Measurements from ENCODE around the gene DARS1. TPM values are rescaled to one million over a fixed set of nuclear protein-coding genes. Genes with fewer than 3 reads are reported as not detected.

Gene DARS1
- total and polyA plus RNA-seq, 2 donors (not counting 1 experiment from before 2014, with no cell fraction given) = 36.7 to 88.3 TPM

GRCh38 chr2:135931776-135932443, 53.5 kb downstream of the DARS1 start:
- no peak for TF ChIP-seq EZH2 (IDR thresholded peaks at IDR 0.05; ENCODE audit: borderline replicate concordance, insufficient read depth, low read depth, low read length, poor library complexity, severe bottlenecking)
- no peak for TF ChIP-seq CTCF (IDR thresholded peaks at IDR 0.05)
- peaks cover 14% of the 10 kb centered on the region for H3K4me1 Mint-ChIP-seq
- no peak overlapping the region for H3K4me2 ChIP-seq (replicated peaks; ENCODE audit: low read depth, low read length, poor library complexity, severe bottlenecking)
- peaks cover 0 to 26% of the 10 kb centered on the region in 2 experiments for H3K36me3 ChIP-seq (replicated peaks in 1 of 2; ENCODE audit: control extremely low read depth in 1 of 2, control insufficient read depth in 1 of 2, extremely low read depth in 1 of 2, insufficient read depth in 2 of 2, low read length in 1 of 2)
- no peaks in the 10 kb centered on the region for H3K9me3 Mint-ChIP-seq (ENCODE audit: insufficient read depth)
- intact Hi-C loops (cut with micrococcal nuclease) = loop anchor here (5.0 kb wide), 1 partner anchor 40 kb away; no protein-coding TSS in a partner anchor
- peaks cover 0 to 2% of the 10 kb centered on the region in 2 donors for H3K4me1 ChIP-seq (ENCODE audit: control insufficient read depth in 2 of 2, insufficient read depth in 2 of 2, low read length in 2 of 2)
- no peak overlapping the region for H3K9ac ChIP-seq (ENCODE audit: low read length)
- no peak overlapping the region for H3K27ac Mint-ChIP-seq
- H3K4me3 Mint-ChIP-seq = no peak overlapping the region
- no peaks in the 10 kb centered on the region for H3K9me3 ChIP-seq (ENCODE audit: control extremely low read depth in 1 of 3, control insufficient read depth in 2 of 3, insufficient read depth in 1 of 3, low read length in 2 of 3)
- no peak overlapping the region for H3K4me3 ChIP-seq (ENCODE audit: control extremely low read depth in 1 of 5, extremely low read depth in 1 of 5, insufficient read depth in 1 of 5, low read depth in 2 of 5, low read length in 4 of 5)
- H3K27ac ChIP-seq (ENCODE audit: low read length in 2 of 2) = no peak overlapping the region
- CTCF ChIA-PET = interaction anchor here (1.0 to 1.3 kb wide), 2 partner anchors 14 to 18 kb away, joined by 3 to 4 read pairs; no protein-coding TSS in a partner anchor
- no peaks in the 10 kb centered on the region for H3K27me3 Mint-ChIP-seq
- H2AFZ ChIP-seq (ENCODE audit: insufficient read depth, low read depth, low read length, poor library complexity, severe bottlenecking) = no peak overlapping the region
- peaks cover 3% of the 10 kb centered on the region for H3K79me2 ChIP-seq (ENCODE audit: control insufficient read depth, insufficient read depth, low read length)
- POLR2A ChIA-PET = no interaction called here
- no peaks in the 10 kb centered on the region for H3K27me3 ChIP-seq (replicated peaks in 1 of 4; ENCODE audit: control extremely low read depth in 1 of 4, control insufficient read depth in 3 of 4, insufficient read depth in 4 of 4, low read length in 3 of 4)
- ATAC-seq (ENCODE audit: low read depth) = no peak
- peaks cover 4% of the 10 kb centered on the region for H4K20me1 ChIP-seq (ENCODE audit: control insufficient read depth, insufficient read depth, low read length, poor library complexity, severe bottlenecking)
- DNase-seq = no peak

GRCh38 chr2:135926605-135927004, 58.8 kb downstream of the DARS1 start:
- no peaks in the 10 kb centered on the region for H3K9me3 Mint-ChIP-seq (ENCODE audit: insufficient read depth)
- DNase-seq (no peak), ATAC-seq (ENCODE audit: low read depth) (no peak)
- no peak overlapping the region for H3K27ac ChIP-seq (ENCODE audit: low read length in 2 of 2)
- H3K9ac ChIP-seq (ENCODE audit: low read length) = no peak overlapping the region
- H3K36me3 ChIP-seq (replicated peaks in 1 of 2; ENCODE audit: control extremely low read depth in 1 of 2, control insufficient read depth in 1 of 2, extremely low read depth in 1 of 2, insufficient read depth in 2 of 2, low read length in 1 of 2) = peaks cover 0 to 26% of the 10 kb centered on the region in 2 experiments
- TF ChIP-seq CTCF (IDR thresholded peaks at IDR 0.05) (no peak), EZH2 (IDR thresholded peaks at IDR 0.05; ENCODE audit: borderline replicate concordance, insufficient read depth, low read depth, low read length, poor library complexity, severe bottlenecking) (no peak)
- H2AFZ ChIP-seq (ENCODE audit: insufficient read depth, low read depth, low read length, poor library complexity, severe bottlenecking) = no peak overlapping the region
- no peaks in the 10 kb centered on the region for H3K27me3 ChIP-seq (replicated peaks in 1 of 4; ENCODE audit: control extremely low read depth in 1 of 4, control insufficient read depth in 3 of 4, insufficient read depth in 4 of 4, low read length in 3 of 4)
- H3K27ac Mint-ChIP-seq = no peak overlapping the region
- H3K4me3 ChIP-seq (ENCODE audit: control extremely low read depth in 1 of 5, extremely low read depth in 1 of 5, insufficient read depth in 1 of 5, low read depth in 2 of 5, low read length in 4 of 5) = no peak overlapping the region
- no peak overlapping the region for H3K4me2 ChIP-seq (replicated peaks; ENCODE audit: low read depth, low read length, poor library complexity, severe bottlenecking)
- H3K4me3 Mint-ChIP-seq = no peak overlapping the region
- 100% methylated on average over 1 of the region's 3 CpGs for WGBS (ENCODE audit: insufficient coverage)
- H3K9me3 ChIP-seq (ENCODE audit: control extremely low read depth in 1 of 3, control insufficient read depth in 2 of 3, insufficient read depth in 1 of 3, low read length in 2 of 3) = no peaks in the 10 kb centered on the region
- intact Hi-C loops (cut with micrococcal nuclease) = no loop called here
- POLR2A ChIA-PET = no interaction called here
- CTCF ChIA-PET = interaction anchor here (1.3 kb wide), 1 partner anchor 450 kb away, joined by 4 read pairs; no protein-coding TSS in a partner anchor
- peaks cover 4% of the 10 kb centered on the region for H4K20me1 ChIP-seq (ENCODE audit: control insufficient read depth, insufficient read depth, low read length, poor library complexity, severe bottlenecking)
- H3K27me3 Mint-ChIP-seq = no peaks in the 10 kb centered on the region
- no peaks in the 10 kb centered on the region for H3K79me2 ChIP-seq (ENCODE audit: control insufficient read depth, insufficient read depth, low read length)
- no peaks in the 10 kb centered on the region for H3K4me1 Mint-ChIP-seq
- H3K4me1 ChIP-seq (ENCODE audit: control insufficient read depth in 2 of 2, insufficient read depth in 2 of 2, low read length in 2 of 2) = no peaks in the 10 kb centered on the region

All from B cell (primary cell).